HCT116 (cell line): Measurements from ENCODE around the gene MON2. TPM values are rescaled to one million over a fixed set of nuclear protein-coding genes. Genes with fewer than 3 reads are reported as not detected.

Experiments used
- ATAC-seq: fragments of 200-7000 bp; cut with Tn5 transposase; 2 replicates; pipeline ENCODE4 v1.9.1; 2020; ENCODE audit warnings: mild to moderate bottlenecking, moderate library complexity
- BruUV-seq: library from RNA; stranded (reverse); fragments of 400-500 nt; replicated peaks from 2 replicates; lab custom pipeline; 2021; lab: Mats Ljungman, UMichigan
- CTCF ChIA-PET: fragments of 300-600 bp; sonication (Branson Sonifier 250); formaldehyde crosslinking; loops from one replicate; lab custom pipeline; 2021; ENCODE audit warnings: antibody characterized with exemption; lab: Charles Lee
- POLR2A ChIA-PET: fragments of 300-600, 350-600 bp; sonication (Branson Sonifier 250); formaldehyde crosslinking; loops from one replicate; lab custom pipeline; 2021; ENCODE audit warnings: antibody characterized with exemption; lab: Charles Lee
- RAD21 ChIA-PET, 2 experiments: fragments of 300-600 bp; sonication (Branson Sonifier 250); formaldehyde crosslinking; loops; one replicate each; lab custom pipeline; 2023; ENCODE audit warnings: low total read pairs in 2 of 2; ENCODE audit not compliant: uncharacterized antibody in 2 of 2, unreplicated experiment in 2 of 2, low non-redundant PET in 1 of 2; lab: Charles Lee
- DNase-seq: peaks from one replicate; pipeline ENCODE4 v3.0.0-alpha.2; 2010; ENCODE audit warnings: low read depth, low spot score
- H2AFZ ChIP-seq: fragments of 200-600 bp; shearing (Covaris generic), sonication (generic); 2 replicates; pipeline ENCODE4 v1.6.1; 2017; ENCODE audit warnings: low read depth, mixed run types, mixed read lengths, antibody characterized with exemption, low read length; ENCODE audit not compliant: poor library complexity, severe bottlenecking
- H3K27ac ChIP-seq: 2 replicates; pipeline ENCODE4 v1.5.1; 2012; ENCODE audit warnings: low read depth, low read length
- H3K27me3 ChIP-seq: fragments of 200-600 bp; sonication (generic); 2 replicates; pipeline ENCODE4 v1.6.1; 2016; ENCODE audit warnings: mixed run types, low read length, mixed read lengths; ENCODE audit not compliant: insufficient read depth
- H3K36me3 ChIP-seq, 2 experiments: fragments of 200-500 bp in 1 of 2; fragments of 200-600 bp in 1 of 2; sonication (Bioruptor generic) in 1 of 2; sonication (generic) in 1 of 2; 2 replicates each; pipeline versions ENCODE4 v1.5.1 to v1.6.1; 2014 to 2016; ENCODE audit warnings: low read length in 2 of 2, inconsistent platforms in 1 of 2, mixed read lengths in 1 of 2, mixed run types in 1 of 2; ENCODE audit not compliant: insufficient read depth in 2 of 2, control insufficient read depth in 1 of 2
- H3K4me1 ChIP-seq, 2 experiments: fragments of 200-600 bp in 1 of 2; sonication (generic) in 1 of 2; 2 replicates each; pipeline versions ENCODE4 v1.5.1 to v1.6.1; 2012 to 2017; ENCODE audit warnings: low read length in 2 of 2, inconsistent platforms in 1 of 2, mild to moderate bottlenecking in 1 of 2, mixed read lengths in 1 of 2, mixed run types in 1 of 2, moderate library complexity in 1 of 2; ENCODE audit not compliant: insufficient read depth in 2 of 2, control insufficient read depth in 1 of 2
- H3K4me2 ChIP-seq: fragments of 200-600 bp; sonication (generic); 2 replicates; pipeline ENCODE4 v1.6.1; 2017; ENCODE audit warnings: mixed run types, low read length, mixed read lengths
- H3K4me3 ChIP-seq, 2 experiments: fragments of 200-600 bp in 1 of 2; sonication (generic) in 1 of 2; replicated peaks in 1 of 2; 2 replicates each; pipeline ENCODE4 v1.5.1; 2011 to 2016; ENCODE audit warnings: low read length in 2 of 2, control low read depth in 1 of 2, low read depth in 1 of 2, mild to moderate bottlenecking in 1 of 2, mixed read lengths in 1 of 2, mixed run types in 1 of 2
- H3K79me2 ChIP-seq: fragments of 200-600 bp; sonication (generic); 2 replicates; pipeline ENCODE4 v1.6.1; 2017; ENCODE audit warnings: mild to moderate bottlenecking, mixed run types, low read length, moderate library complexity, mixed read lengths; ENCODE audit not compliant: insufficient read depth
- H3K9ac ChIP-seq: fragments of 200-600 bp; sonication (generic); 2 replicates; pipeline ENCODE4 v1.6.1; 2016; ENCODE audit warnings: low read length, mixed read lengths
- H3K9me2 ChIP-seq: fragments of 200-600 bp; sonication (generic), shearing (Covaris generic); 2 replicates; pipeline ENCODE4 v1.6.1; 2017; ENCODE audit warnings: mixed run types, mild to moderate bottlenecking, moderate library complexity; ENCODE audit not compliant: insufficient read depth
- H3K9me3 ChIP-seq, 2 experiments: fragments of 200-500 bp in 1 of 2; fragments of 200-600 bp in 1 of 2; sonication (Bioruptor generic) in 1 of 2; sonication (generic) in 1 of 2; 2 replicates each; pipeline ENCODE4 v1.6.1; 2014 to 2017; ENCODE audit warnings: low read length in 2 of 2, mixed read lengths in 2 of 2, inconsistent platforms in 1 of 2, low read depth in 1 of 2, mild to moderate bottlenecking in 1 of 2, mixed run types in 1 of 2, moderate library complexity in 1 of 2; ENCODE audit not compliant: control insufficient read depth in 1 of 2, insufficient read depth in 1 of 2
- H4K20me1 ChIP-seq: fragments of 200-600 bp; sonication (generic), shearing (Covaris generic); 2 replicates; pipeline ENCODE4 v1.6.1; 2017; ENCODE audit warnings: mixed run types, mild to moderate bottlenecking, moderate library complexity; ENCODE audit not compliant: insufficient read depth
- CEBPB ChIP-seq: IDR thresholded peaks from 2 replicates; pipeline ENCODE4 v1.6.1; 2012; ENCODE audit warnings: low read depth
- CTCF ChIP-seq, 3 experiments: fragments of 200-600 bp in 1 of 3; sonication (generic) in 1 of 3; IDR thresholded peaks in 2 of 3; conservative IDR thresholded peaks in 1 of 3; 2 replicates each; pipeline ENCODE4 v1.5.1; 2012 to 2017; ENCODE audit warnings: low read depth in 2 of 3, low read length in 2 of 3, antibody characterized with exemption in 1 of 3, borderline replicate concordance in 1 of 3, control low read depth in 1 of 3, mild to moderate bottlenecking in 1 of 3, mixed read lengths in 1 of 3, mixed run types in 1 of 3, moderate library complexity in 1 of 3; ENCODE audit not compliant: insufficient read depth in 1 of 3
- EGR1 ChIP-seq: IDR thresholded peaks from 2 replicates; pipeline ENCODE4 v1.6.1; 2012; ENCODE audit warnings: low read depth
- EZH2 ChIP-seq: fragments of 200-600 bp; sonication (generic); IDR thresholded peaks from 2 replicates; pipeline ENCODE4 v1.6.1; 2017; ENCODE audit warnings: antibody characterized with exemption, mixed run types
- EZH2phosphoT487 ChIP-seq: fragments of 200-600 bp; IDR thresholded peaks from 2 replicates; pipeline ENCODE4 v1.6.1; 2018; ENCODE audit warnings: antibody characterized with exemption, borderline replicate concordance
- FOSL1 ChIP-seq: IDR thresholded peaks from 2 replicates; pipeline ENCODE4 v1.6.1; 2012; ENCODE audit warnings: low read depth
- JUND ChIP-seq: IDR thresholded peaks from 2 replicates; pipeline ENCODE4 v1.6.1; 2012
- POLR2A ChIP-seq: IDR thresholded peaks from 2 replicates; pipeline ENCODE4 v1.7.0; 2011; ENCODE audit warnings: borderline replicate concordance; ENCODE audit not compliant: insufficient read depth, insufficient read length; ENCODE audit errors: extremely low read depth
- POLR2AphosphoS5 ChIP-seq: IDR thresholded peaks from 2 replicates; pipeline ENCODE4 v1.6.1; 2011; ENCODE audit warnings: mild to moderate bottlenecking, low read depth, low read length, moderate library complexity
- REST ChIP-seq: IDR thresholded peaks from 2 replicates; pipeline ENCODE4 v1.6.1; 2012; ENCODE audit warnings: low read depth
- SP1 ChIP-seq: IDR thresholded peaks from 2 replicates; pipeline ENCODE4 v1.6.1; 2012; ENCODE audit warnings: low read depth
- SRF ChIP-seq: IDR thresholded peaks from 2 replicates; pipeline ENCODE4 v1.6.1; 2012; ENCODE audit warnings: low read depth
- TCF7L2 ChIP-seq: IDR thresholded peaks from 2 replicates; pipeline ENCODE4 v1.7.0; 2011; ENCODE audit warnings: borderline replicate concordance, inconsistent platforms; ENCODE audit not compliant: insufficient read depth, insufficient read length; ENCODE audit errors: extremely low read depth
- YY1 ChIP-seq: IDR thresholded peaks from 2 replicates; pipeline ENCODE4 v1.6.1; 2011; ENCODE audit warnings: low read length, low read depth, moderate library complexity, mild to moderate bottlenecking; ENCODE audit not compliant: insufficient replicate concordance; ENCODE audit errors: extremely low read depth
- ZBTB33 ChIP-seq: IDR thresholded peaks from 2 replicates; pipeline ENCODE4 v1.6.1; 2011; ENCODE audit warnings: mild to moderate bottlenecking, low read length, moderate library complexity; ENCODE audit not compliant: insufficient replicate concordance; ENCODE audit errors: extremely low read depth
- ZFX ChIP-seq: fragments of 450-650 bp; IDR thresholded peaks from 2 replicates; pipeline ENCODE4 v1.6.1; 2017
- ZNF274 ChIP-seq: fragments of 200-500 bp; sonication (Bioruptor generic); IDR thresholded peaks from 2 replicates; pipeline ENCODE4 v1.6.1; 2014; ENCODE audit warnings: mild to moderate bottlenecking, low read depth, low read length, inconsistent platforms
- intact Hi-C: fragments of 100-400 bp; cut with micrococcal nuclease; formaldehyde crosslinking; loops from 2 replicates; pipeline ENCODE4 v1.10.0; 2022
- total RNA-seq: library from RNA; stranded (reverse); gene quantifications from one replicate; pipeline ENCODE4 v1.2.1, GENCODE V29; 2021; ENCODE audit not compliant: unreplicated experiment
- TF ChIP-seq, protein P1 (sequence below): IDR thresholded peaks from 2 replicates; pipeline ENCODE4 v1.6.1; 2012
- TF ChIP-seq, protein P2 (sequence below): IDR thresholded peaks from 2 replicates; pipeline ENCODE4 v1.6.1; 2012

Gene MON2
- total RNA-seq, 1 experiment from 2014 or later, result 30.7 TPM

GRCh38 chr12:62517887-62518286 lies 51.3 kb downstream of the MON2 start:
- no peaks in the 10 kb centered on the region for H3K9me3 ChIP-seq
- ChIA-PET RAD21 (no interaction called here), CTCF (no interaction called here), POLR2A (no interaction called here)
- no peak overlapping the region for H3K27ac ChIP-seq
- BruUV-seq, result no TSS peak
- H3K9me2 ChIP-seq, result no peaks in the 10 kb centered on the region
- H3K4me3 ChIP-seq, result no peak overlapping the region
- no peaks in the 10 kb centered on the region for H3K27me3 ChIP-seq
- H2AFZ ChIP-seq, result no peak overlapping the region
- ATAC-seq (no peak), DNase-seq (no peak)
- no peaks in the 10 kb centered on the region for H3K4me1 ChIP-seq
- 0 out of 4 replicates have a peak, but pooled peaks cover 0 to 6% of the 10 kb centered on the region in 2 experiments for H3K36me3 ChIP-seq
- intact Hi-C loops, result no loop called here
- no peak overlapping the region for H3K4me2 ChIP-seq
- H3K9ac ChIP-seq, result no peak overlapping the region
- TF ChIP-seq POLR2A, result no peak
- TF ChIP-seq ZFX, result no peak
- TF ChIP-seq REST, result no peak
- no peak for TF ChIP-seq ZNF274
- TF ChIP-seq YY1, result no peak
- TF ChIP-seq, protein P1, sequence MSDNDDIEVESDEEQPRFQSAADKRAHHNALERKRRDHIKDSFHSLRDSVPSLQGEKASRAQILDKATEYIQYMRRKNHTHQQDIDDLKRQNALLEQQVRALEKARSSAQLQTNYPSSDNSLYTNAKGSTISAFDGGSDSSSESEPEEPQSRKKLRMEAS, result no peak
- no peak for TF ChIP-seq SRF
- TF ChIP-seq POLR2AphosphoS5, result no peak
- no peak for TF ChIP-seq SP1
- TF ChIP-seq JUND, result no peak
- no peak for TF ChIP-seq FOSL1
- no peak for TF ChIP-seq EGR1
- TF ChIP-seq CTCF (IDR thresholded peaks at IDR 0.05 in 2 of 3, conservative IDR thresholded peaks at IDR 0.05 in 1 of 3; ENCODE audit: borderline replicate concordance in 1 of 3, insufficient read depth in 1 of 3, low read depth in 2 of 3, low read length in 2 of 3), result no peak
- TF ChIP-seq ZBTB33, result no peak
- no peak for TF ChIP-seq EZH2phosphoT487
- no peak for TF ChIP-seq EZH2
- TF ChIP-seq, protein P2, sequence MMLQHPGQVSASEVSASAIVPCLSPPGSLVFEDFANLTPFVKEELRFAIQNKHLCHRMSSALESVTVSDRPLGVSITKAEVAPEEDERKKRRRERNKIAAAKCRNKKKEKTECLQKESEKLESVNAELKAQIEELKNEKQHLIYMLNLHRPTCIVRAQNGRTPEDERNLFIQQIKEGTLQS, result no peak
- no peak for TF ChIP-seq TCF7L2
- TF ChIP-seq CEBPB, result no peak
- H3K79me2 ChIP-seq, result no peaks in the 10 kb centered on the region
- H4K20me1 ChIP-seq, result no peaks in the 10 kb centered on the region
